ENCODE data around the gene KCNIP1.

KCNIP1 gene

GRCh38 chr5:170475294-170476000, 28.4 kb upstream of the KCNIP1 start:
- no peak overlapping the region for H2AFZ ChIP-seq (ENCODE audit: low read depth, low read length)
- H3K4me3 ChIP-seq (ENCODE audit: insufficient read depth in 1 of 2, low read depth in 1 of 2, low read length in 2 of 2), result no peak overlapping the region
- H2BK120ac ChIP-seq (ENCODE audit: low read depth, low read length), result no peak overlapping the region
- H4K8ac ChIP-seq (ENCODE audit: low read length), result no peak overlapping the region
- H2AK5ac ChIP-seq (ENCODE audit: low read length, severe bottlenecking), result peak overlapping the region; percentile 31
- no peak overlapping the region for H3K4me2 ChIP-seq (ENCODE audit: low read length, poor library complexity, severe bottlenecking)
- H2BK5ac ChIP-seq (ENCODE audit: low read depth, low read length, poor library complexity, severe bottlenecking), result no peak overlapping the region
- no peaks in the 10 kb centered on the region for H3K79me1 ChIP-seq (replicated peaks; ENCODE audit: low read length, poor library complexity, severe bottlenecking)
- H2BK15ac ChIP-seq (ENCODE audit: low read depth, poor library complexity, severe bottlenecking), result no peak overlapping the region
- H3K4me1 ChIP-seq (ENCODE audit: control insufficient read depth, insufficient read depth, low read depth, low read length), result peaks cover 12% of the 10 kb centered on the region
- peak overlapping the region; percentile 1 for H3K27ac ChIP-seq (ENCODE audit: low read length, poor library complexity, severe bottlenecking)
- no peak overlapping the region for H2BK12ac ChIP-seq (ENCODE audit: low read length in 2 of 2)
- no peaks in the 10 kb centered on the region for H3K36me3 ChIP-seq (ENCODE audit: control insufficient read depth in 1 of 2, insufficient read depth in 2 of 2, low read depth in 1 of 2, low read length in 2 of 2)
- H3K27me3 ChIP-seq (ENCODE audit: control insufficient read depth in 1 of 2, insufficient read depth in 1 of 2, low read length in 2 of 2), result peaks cover 0 to 12% of the 10 kb centered on the region in 2 experiments
- no peak overlapping the region for H3K18ac ChIP-seq (ENCODE audit: low read depth in 1 of 2, low read length in 2 of 2)
- no peak overlapping the region for H4K91ac ChIP-seq (ENCODE audit: low read length)
- peak overlapping the region in 1 of 2 experiments; percentile 38 for H3K14ac ChIP-seq (ENCODE audit: low read length in 2 of 2)
- H3K23ac ChIP-seq (ENCODE audit: low read length in 2 of 2), result no peak overlapping the region
- H3K4ac ChIP-seq (ENCODE audit: low read depth in 1 of 2, low read length in 2 of 2), result no peak overlapping the region
- no peak for DNase-seq
- WGBS, result 89% methylated on average over 5 of the region's 6 CpGs
- no peak overlapping the region for H3K9ac ChIP-seq (ENCODE audit: low read length)
- H3K9me3 ChIP-seq (ENCODE audit: control insufficient read depth, low read length), result peaks cover 3% of the 10 kb centered on the region

DNA sequence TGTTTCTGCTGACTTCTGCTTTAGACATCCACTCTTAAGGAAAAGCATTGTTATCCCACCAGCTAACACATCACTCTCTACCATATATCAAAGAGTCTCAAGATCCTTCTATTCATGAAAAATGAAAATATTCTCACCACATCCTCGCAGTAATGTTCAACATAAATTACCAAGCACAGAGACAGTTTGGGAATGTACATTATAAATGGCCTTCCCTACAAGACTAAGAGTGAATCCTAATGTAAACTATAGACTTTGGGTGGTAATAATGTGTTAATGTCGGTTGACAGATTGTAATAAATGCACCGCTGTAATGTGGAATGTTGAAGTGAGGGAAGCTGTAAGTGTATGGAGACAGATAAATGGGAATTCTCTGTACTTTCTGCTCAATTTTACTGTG, 27.1 kb upstream of the KCNIP1 start:
- H3K9ac ChIP-seq (ENCODE audit: low read length), result no peak overlapping the region
- no peak overlapping the region for H2BK12ac ChIP-seq (ENCODE audit: low read length in 2 of 2)
- H3K4me3 ChIP-seq (ENCODE audit: insufficient read depth in 1 of 2, low read depth in 1 of 2, low read length in 2 of 2), result no peak overlapping the region
- 84% methylated on average over 3 of the region's 3 CpGs for WGBS
- H3K4me2 ChIP-seq (ENCODE audit: low read length, poor library complexity, severe bottlenecking), result no peak overlapping the region
- no peak overlapping the region for H3K14ac ChIP-seq (ENCODE audit: low read length in 2 of 2)
- H3K79me1 ChIP-seq (replicated peaks; ENCODE audit: low read length, poor library complexity, severe bottlenecking), result no peaks in the 10 kb centered on the region
- peak overlapping the region; percentile 72 for H2AK5ac ChIP-seq (ENCODE audit: low read length, severe bottlenecking)
- peaks cover 0 to 8% of the 10 kb centered on the region in 2 experiments for H3K27me3 ChIP-seq (ENCODE audit: control insufficient read depth in 1 of 2, insufficient read depth in 1 of 2, low read length in 2 of 2)
- no peaks in the 10 kb centered on the region for H3K36me3 ChIP-seq (ENCODE audit: control insufficient read depth in 1 of 2, insufficient read depth in 2 of 2, low read depth in 1 of 2, low read length in 2 of 2)
- H4K8ac ChIP-seq (ENCODE audit: low read length), result no peak overlapping the region
- H4K91ac ChIP-seq (ENCODE audit: low read length), result no peak overlapping the region
- DNase-seq, result no peak
- no peak overlapping the region for H3K23ac ChIP-seq (ENCODE audit: low read length in 2 of 2)
- H2BK120ac ChIP-seq (ENCODE audit: low read depth, low read length), result no peak overlapping the region
- peaks cover 14% of the 10 kb centered on the region for H3K4me1 ChIP-seq (ENCODE audit: control insufficient read depth, insufficient read depth, low read depth, low read length)
- no peak overlapping the region for H2BK15ac ChIP-seq (ENCODE audit: low read depth, poor library complexity, severe bottlenecking)
- H2AFZ ChIP-seq (ENCODE audit: low read depth, low read length), result no peak overlapping the region
- no peak overlapping the region for H3K4ac ChIP-seq (ENCODE audit: low read depth in 1 of 2, low read length in 2 of 2)
- H3K9me3 ChIP-seq (ENCODE audit: control insufficient read depth, low read length), result peaks cover 3% of the 10 kb centered on the region
- no peak overlapping the region for H3K27ac ChIP-seq (ENCODE audit: low read length, poor library complexity, severe bottlenecking)
- no peak overlapping the region for H3K18ac ChIP-seq (ENCODE audit: low read depth in 1 of 2, low read length in 2 of 2)
- H2BK5ac ChIP-seq (ENCODE audit: low read depth, low read length, poor library complexity, severe bottlenecking), result no peak overlapping the region

DNA sequence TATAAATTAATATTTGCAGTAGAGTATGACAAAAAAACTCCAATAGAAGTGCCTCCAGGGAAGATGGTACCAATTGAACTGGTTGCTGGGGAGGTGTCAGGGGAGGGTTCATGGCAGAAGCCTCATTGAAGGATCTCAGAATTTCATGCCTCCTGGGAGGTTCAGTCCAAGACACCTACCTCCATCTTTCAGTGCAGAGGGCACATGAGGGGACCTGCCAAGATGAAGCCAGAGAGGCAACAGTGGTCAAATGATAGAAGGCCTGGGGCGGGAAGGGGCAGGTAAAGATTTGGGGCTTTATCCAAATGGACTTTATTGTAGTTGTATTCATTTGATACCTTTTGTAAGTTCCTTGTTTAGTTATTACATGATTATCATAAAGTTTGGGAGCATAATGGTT, 25.9 kb upstream of the KCNIP1 start:
- no peak overlapping the region for H3K14ac ChIP-seq (ENCODE audit: low read length in 2 of 2)
- H4K91ac ChIP-seq (ENCODE audit: low read length), result no peak overlapping the region
- no peak overlapping the region for H2AFZ ChIP-seq (ENCODE audit: low read depth, low read length)
- H3K4me3 ChIP-seq (ENCODE audit: insufficient read depth in 1 of 2, low read depth in 1 of 2, low read length in 2 of 2), result no peak overlapping the region
- H2BK120ac ChIP-seq (ENCODE audit: low read depth, low read length), result no peak overlapping the region
- H2BK5ac ChIP-seq (ENCODE audit: low read depth, low read length, poor library complexity, severe bottlenecking), result no peak overlapping the region
- H2BK15ac ChIP-seq (ENCODE audit: low read depth, poor library complexity, severe bottlenecking), result no peak overlapping the region
- H3K23ac ChIP-seq (ENCODE audit: low read length in 2 of 2), result no peak overlapping the region
- H3K18ac ChIP-seq (ENCODE audit: low read depth in 1 of 2, low read length in 2 of 2), result no peak overlapping the region
- no peak overlapping the region for H3K9ac ChIP-seq (ENCODE audit: low read length)
- H3K4ac ChIP-seq (ENCODE audit: low read depth in 1 of 2, low read length in 2 of 2), result no peak overlapping the region
- no peak overlapping the region for H3K4me2 ChIP-seq (ENCODE audit: low read length, poor library complexity, severe bottlenecking)
- H3K9me3 ChIP-seq (ENCODE audit: control insufficient read depth, low read length), result peaks cover 3% of the 10 kb centered on the region
- no peak overlapping the region for H2BK12ac ChIP-seq (ENCODE audit: low read length in 2 of 2)
- H3K27me3 ChIP-seq (ENCODE audit: control insufficient read depth in 1 of 2, insufficient read depth in 1 of 2, low read length in 2 of 2), result peaks cover 0 to 4% of the 10 kb centered on the region in 2 experiments
- WGBS, result 93% methylated on average over 1 of the region's 1 CpG
- no peak for DNase-seq
- H2AK5ac ChIP-seq (ENCODE audit: low read length, severe bottlenecking), result peak overlapping the region; percentile 93
- no peak overlapping the region for H3K27ac ChIP-seq (ENCODE audit: low read length, poor library complexity, severe bottlenecking)
- peaks cover 12% of the 10 kb centered on the region for H3K4me1 ChIP-seq (ENCODE audit: control insufficient read depth, insufficient read depth, low read depth, low read length)
- H4K8ac ChIP-seq (ENCODE audit: low read length), result no peak overlapping the region
- H3K36me3 ChIP-seq (ENCODE audit: control insufficient read depth in 1 of 2, insufficient read depth in 2 of 2, low read depth in 1 of 2, low read length in 2 of 2), result no peaks in the 10 kb centered on the region
- H3K79me1 ChIP-seq (replicated peaks; ENCODE audit: low read length, poor library complexity, severe bottlenecking), result no peaks in the 10 kb centered on the region

DNA sequence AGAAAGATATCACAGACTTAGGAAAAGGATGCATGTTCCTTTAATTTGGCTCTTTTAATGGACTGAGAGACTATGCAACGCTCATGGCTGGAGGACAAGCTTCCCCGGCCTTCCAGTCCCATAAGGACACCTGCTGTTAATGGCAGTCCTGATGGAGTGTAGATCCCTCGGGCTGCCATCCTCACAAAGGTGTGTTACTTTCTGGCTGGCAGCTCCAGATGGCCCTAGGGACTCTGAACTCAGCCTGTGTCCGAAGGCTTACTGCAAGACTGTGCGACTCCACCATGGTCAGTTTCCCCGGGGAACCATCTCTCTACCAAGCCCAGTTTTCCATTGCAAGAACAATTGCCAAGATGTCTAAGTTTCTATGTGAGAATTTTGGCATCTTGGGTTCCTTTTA, 25.5 kb upstream of the KCNIP1 start:
- H3K9ac ChIP-seq (ENCODE audit: low read length), result no peak overlapping the region
- H3K4me2 ChIP-seq (ENCODE audit: low read length, poor library complexity, severe bottlenecking), result no peak overlapping the region
- 94% methylated on average over 5 of the region's 6 CpGs for WGBS
- no peak overlapping the region for H3K4ac ChIP-seq (ENCODE audit: low read depth in 1 of 2, low read length in 2 of 2)
- peaks cover 0 to 4% of the 10 kb centered on the region in 2 experiments for H3K27me3 ChIP-seq (ENCODE audit: control insufficient read depth in 1 of 2, insufficient read depth in 1 of 2, low read length in 2 of 2)
- no peaks in the 10 kb centered on the region for H3K79me1 ChIP-seq (replicated peaks; ENCODE audit: low read length, poor library complexity, severe bottlenecking)
- no peak overlapping the region for H2BK15ac ChIP-seq (ENCODE audit: low read depth, poor library complexity, severe bottlenecking)
- H2BK12ac ChIP-seq (ENCODE audit: low read length in 2 of 2), result no peak overlapping the region
- H3K27ac ChIP-seq (ENCODE audit: low read length, poor library complexity, severe bottlenecking), result no peak overlapping the region
- H3K4me3 ChIP-seq (ENCODE audit: insufficient read depth in 1 of 2, low read depth in 1 of 2, low read length in 2 of 2), result no peak overlapping the region
- no peak overlapping the region for H2BK120ac ChIP-seq (ENCODE audit: low read depth, low read length)
- no peak overlapping the region for H4K91ac ChIP-seq (ENCODE audit: low read length)
- H3K9me3 ChIP-seq (ENCODE audit: control insufficient read depth, low read length), result peaks cover 3% of the 10 kb centered on the region
- no peak overlapping the region for H2AFZ ChIP-seq (ENCODE audit: low read depth, low read length)
- no peak overlapping the region for H3K14ac ChIP-seq (ENCODE audit: low read length in 2 of 2)
- peak overlapping the region; percentile 71 for H2AK5ac ChIP-seq (ENCODE audit: low read length, severe bottlenecking)
- H3K23ac ChIP-seq (ENCODE audit: low read length in 2 of 2), result no peak overlapping the region
- no peak overlapping the region for H3K18ac ChIP-seq (ENCODE audit: low read depth in 1 of 2, low read length in 2 of 2)
- H2BK5ac ChIP-seq (ENCODE audit: low read depth, low read length, poor library complexity, severe bottlenecking), result no peak overlapping the region
- H4K8ac ChIP-seq (ENCODE audit: low read length), result no peak overlapping the region
- H3K36me3 ChIP-seq (ENCODE audit: control insufficient read depth in 1 of 2, insufficient read depth in 2 of 2, low read depth in 1 of 2, low read length in 2 of 2), result no peaks in the 10 kb centered on the region
- H3K4me1 ChIP-seq (ENCODE audit: control insufficient read depth, insufficient read depth, low read depth, low read length), result peaks cover 12% of the 10 kb centered on the region
- DNase-seq, result no peak
